HL-60/S4 treated with phorbol 12-myristate 13-acetate at 8.2 ng/mL for 4 days and 3 days (cell line): Measurements from ENCODE around the gene CMTM1.
"Not testable (repeated sequence)": the region's sequence is repeated elsewhere in the genome, so short reads cannot be mapped to it uniquely, and the experiment has no call there.

Experiments
- in situ Hi-C: fragments of 300-500 bp; cut with MboI; formaldehyde crosslinking; loops from 2 replicates; pipeline ENCODE4 v1.15.0; 2022; ENCODE audit warnings: low sequenced_read_pairs

Gene CMTM1

DNA sequence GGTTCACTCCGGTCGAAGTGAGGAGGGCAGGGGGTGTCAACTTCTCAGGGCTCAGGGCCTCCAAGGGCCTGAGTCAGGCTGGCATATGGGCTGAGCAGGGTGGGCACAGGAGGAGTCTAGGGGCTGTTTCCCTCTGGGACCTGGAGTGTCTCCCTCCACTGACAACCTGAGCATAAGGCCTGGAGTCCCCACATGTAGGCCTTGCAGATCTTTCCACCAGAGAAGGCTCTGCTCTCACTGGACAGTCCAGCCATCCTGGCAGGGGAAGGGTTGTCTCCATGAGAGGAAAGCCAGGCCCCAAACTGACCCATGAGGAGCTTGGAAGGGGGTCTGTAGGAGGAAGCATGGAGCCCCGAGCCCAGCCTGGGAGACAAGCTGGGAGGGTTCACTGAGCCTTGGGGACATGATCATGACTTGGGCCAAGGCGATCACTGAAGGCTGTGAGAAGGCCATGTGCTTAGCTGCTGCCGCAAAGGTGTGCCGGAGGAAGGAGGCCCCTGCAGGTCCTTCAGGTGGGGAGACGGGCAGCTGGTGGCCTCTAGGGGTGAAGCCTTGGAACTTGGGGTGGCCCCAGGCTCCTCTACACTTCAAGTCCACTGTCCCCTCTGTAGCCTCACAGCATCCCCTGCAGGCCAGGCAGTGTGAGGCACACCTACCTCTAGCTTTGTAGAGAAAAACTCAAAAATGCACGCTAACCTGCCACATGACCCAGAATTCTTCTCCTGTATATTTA lies 22.9 kb downstream of the CMTM1 start:
- in situ Hi-C loops, result no loop called here

- in situ Hi-C loops, result no loop called here
Observed at GRCh38 chr16:66590322-66590721, 24.1 kb downstream of the CMTM1 start.

- in situ Hi-C loops, result no loop called here
Observed at GRCh38 chr16:66591018-66591417, 24.8 kb downstream of the CMTM1 start.

GRCh38 chr16:66592241-66592640 lies 26.0 kb downstream of the CMTM1 start:
- in situ Hi-C loops, result no loop called here

DNA sequence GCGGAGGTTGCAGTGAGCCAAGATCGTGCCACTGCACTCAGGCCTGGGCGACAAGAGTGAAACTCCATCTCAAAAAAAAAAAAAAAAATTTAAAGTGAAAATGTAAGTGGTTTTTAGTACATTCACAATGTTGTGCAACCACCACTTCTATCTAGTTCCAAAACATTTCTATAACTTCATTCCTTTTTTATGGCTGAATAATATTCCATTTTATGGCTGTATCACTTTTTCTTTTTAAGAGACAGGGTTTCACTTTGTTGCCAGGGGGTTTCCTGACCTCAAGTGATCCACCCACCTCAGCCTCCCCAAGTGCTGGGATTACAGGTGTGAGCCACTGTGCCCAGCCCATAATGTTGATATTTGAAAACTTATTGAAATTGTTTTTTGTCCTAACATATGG lies 26.6 kb downstream of the CMTM1 start:
- in situ Hi-C loops, result no loop called here

- in situ Hi-C loops, result no loop called here
Observed at GRCh38 chr16:66594739-66595138, 28.5 kb downstream of the CMTM1 start.

- in situ Hi-C loops, result not testable (repeated sequence)
Observed at GRCh38 chr16:66596559-66596958, 30.3 kb downstream of the CMTM1 start.

DNA sequence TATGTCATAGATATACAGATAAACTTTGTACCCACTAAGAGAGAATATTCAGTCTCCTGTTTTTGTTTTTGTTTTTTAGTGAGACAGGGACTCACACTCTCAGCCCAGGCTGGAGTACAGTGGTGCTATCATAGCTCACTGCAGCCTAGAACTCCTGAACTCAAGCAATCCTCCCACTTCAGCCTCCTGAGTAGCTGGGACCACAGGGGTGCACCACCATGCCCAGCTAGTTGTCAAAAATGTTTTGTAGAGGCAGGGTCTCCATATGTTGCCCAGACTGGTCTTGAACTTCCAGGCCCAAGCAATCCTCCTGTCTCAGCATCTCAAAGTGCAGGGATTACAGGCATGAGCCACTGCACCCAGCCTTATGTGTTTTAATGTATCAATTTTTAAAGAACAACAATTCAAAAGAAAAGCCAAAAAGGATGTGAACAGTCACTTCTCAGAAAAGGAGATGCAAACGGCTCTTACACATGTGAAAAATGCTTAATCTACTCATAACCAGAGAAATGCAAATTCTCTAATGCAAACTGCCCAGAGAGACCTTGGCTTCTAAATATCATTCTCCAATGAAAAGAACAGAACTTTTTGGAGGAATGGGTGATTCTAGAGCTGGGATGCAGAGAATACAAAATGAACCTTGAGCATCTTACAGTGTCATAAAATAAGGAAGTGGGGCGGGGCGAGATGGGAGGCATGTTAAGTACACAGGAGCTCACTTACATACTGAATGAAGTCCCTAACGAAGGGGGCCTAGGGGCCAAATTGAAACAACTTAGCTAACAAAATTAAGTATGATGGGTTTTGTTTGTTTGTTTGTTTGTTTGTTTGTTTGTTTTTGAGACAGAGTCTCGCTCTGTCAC lies 31.0 kb downstream of the CMTM1 start:
- in situ Hi-C loops, result no loop called here

GRCh38 chr16:66598111-66598510 lies 31.9 kb downstream of the CMTM1 start:
- in situ Hi-C loops, result no loop called here

DNA sequence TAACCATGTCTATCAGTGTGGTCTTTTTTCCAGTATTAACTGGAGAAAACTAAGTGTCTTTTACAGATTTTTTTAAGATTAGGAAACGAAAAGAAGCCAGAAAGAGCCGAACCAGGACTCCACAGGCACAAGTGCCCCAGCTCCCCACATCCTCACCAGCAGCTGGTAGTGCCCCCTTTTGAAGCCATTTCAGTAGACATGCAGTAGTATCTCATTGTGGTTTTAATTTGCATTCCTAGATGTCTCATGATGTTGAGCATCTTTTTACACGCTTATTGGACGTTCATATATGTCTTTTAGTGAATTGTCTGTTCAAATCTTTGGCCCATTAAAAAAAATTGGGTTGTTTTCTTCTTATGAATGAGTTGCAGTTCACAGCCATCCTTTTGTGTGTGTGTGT lies 33.5 kb downstream of the CMTM1 start:
- in situ Hi-C loops, result loop anchor here (10.0 kb wide), 1 partner anchor 195 kb away; no protein-coding TSS in a partner anchor

DNA sequence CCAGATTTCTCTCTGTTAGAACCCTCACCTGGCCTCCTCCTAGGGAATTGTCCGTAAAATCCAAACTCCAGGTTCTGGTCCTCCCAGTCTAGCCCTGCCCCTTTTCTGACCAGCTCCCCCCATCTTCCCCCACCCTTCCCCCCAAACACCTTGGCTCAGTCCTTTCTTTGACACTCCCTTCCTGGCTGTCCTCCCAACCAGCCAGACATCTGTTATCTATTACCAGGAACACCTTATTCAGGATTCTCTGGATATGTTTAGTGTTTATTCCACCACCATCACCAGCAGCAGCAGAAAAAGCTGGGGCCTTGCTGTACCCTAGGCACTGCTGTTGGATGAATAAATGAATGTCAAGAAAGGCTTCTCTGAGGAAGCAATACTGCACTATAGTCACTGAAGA lies 34.2 kb downstream of the CMTM1 start:
- in situ Hi-C loops, result loop anchor here (10.0 kb wide), 1 partner anchor 196 kb away; no protein-coding TSS in a partner anchor

GRCh38 chr16:66601471-66601870 lies 35.2 kb downstream of the CMTM1 start:
- in situ Hi-C loops, result loop anchor here (10.0 kb wide), 1 partner anchor 197 kb away; no protein-coding TSS in a partner anchor

- in situ Hi-C loops, result loop anchor here (10.0 kb wide), 1 partner anchor 199 kb away; no protein-coding TSS in a partner anchor
Observed at GRCh38 chr16:66603537-66604375, 37.5 kb downstream of the CMTM1 start.

DNA sequence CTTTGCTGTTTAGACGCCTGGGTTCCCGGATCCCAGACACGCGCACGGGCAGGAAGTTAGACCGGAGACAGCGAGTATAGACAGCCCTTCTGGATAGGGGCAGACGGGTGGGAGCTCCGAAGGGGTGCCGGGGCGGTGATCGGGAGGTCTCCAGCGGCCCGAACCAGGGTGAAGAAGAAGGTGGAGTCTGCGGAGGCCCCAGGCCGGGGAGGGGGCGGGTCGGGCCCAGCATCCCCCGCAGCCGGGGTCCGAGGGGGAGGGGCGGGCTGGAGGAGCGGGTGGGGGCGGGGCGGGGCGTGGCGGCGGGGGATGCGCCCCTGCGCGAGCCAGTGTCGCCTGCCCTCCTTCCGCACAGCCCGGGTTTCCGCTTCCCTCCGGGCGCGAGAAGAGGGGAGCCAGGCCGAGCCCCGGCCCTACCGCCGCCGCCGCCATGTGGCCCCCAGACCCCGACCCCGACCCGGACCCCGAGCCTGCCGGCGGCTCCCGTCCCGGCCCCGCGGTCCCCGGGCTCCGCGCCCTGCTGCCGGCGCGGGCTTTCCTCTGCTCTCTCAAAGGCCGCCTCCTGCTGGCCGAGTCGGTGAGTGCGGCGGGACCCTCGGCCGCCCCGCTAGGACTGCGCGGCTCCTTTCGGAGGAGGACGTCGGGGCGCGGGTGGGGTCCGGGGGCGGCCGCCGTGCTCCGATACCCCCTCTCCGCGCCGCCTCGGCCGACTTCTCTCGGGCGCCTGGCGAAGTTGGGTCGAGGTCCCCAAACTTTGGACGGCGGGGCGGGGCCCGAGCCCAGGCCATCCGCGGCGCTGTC lies 38.3 kb downstream of the CMTM1 start, which contains the start of gene CMTM3:
Gene CMTM3 (plus strand): TSS at position 329 of the 801 bp plus-strand sequence. CDS start 102 bp downstream, at position 431.
- in situ Hi-C loops, result loop anchor here (10.0 kb wide), 1 partner anchor 200 kb away; no protein-coding TSS in a partner anchor

GRCh38 chr16:66605177-66605978 lies 39.1 kb downstream of the CMTM1 start:
- in situ Hi-C loops, result loop anchor here (10.0 kb wide), 1 partner anchor 201 kb away; no protein-coding TSS in a partner anchor

DNA sequence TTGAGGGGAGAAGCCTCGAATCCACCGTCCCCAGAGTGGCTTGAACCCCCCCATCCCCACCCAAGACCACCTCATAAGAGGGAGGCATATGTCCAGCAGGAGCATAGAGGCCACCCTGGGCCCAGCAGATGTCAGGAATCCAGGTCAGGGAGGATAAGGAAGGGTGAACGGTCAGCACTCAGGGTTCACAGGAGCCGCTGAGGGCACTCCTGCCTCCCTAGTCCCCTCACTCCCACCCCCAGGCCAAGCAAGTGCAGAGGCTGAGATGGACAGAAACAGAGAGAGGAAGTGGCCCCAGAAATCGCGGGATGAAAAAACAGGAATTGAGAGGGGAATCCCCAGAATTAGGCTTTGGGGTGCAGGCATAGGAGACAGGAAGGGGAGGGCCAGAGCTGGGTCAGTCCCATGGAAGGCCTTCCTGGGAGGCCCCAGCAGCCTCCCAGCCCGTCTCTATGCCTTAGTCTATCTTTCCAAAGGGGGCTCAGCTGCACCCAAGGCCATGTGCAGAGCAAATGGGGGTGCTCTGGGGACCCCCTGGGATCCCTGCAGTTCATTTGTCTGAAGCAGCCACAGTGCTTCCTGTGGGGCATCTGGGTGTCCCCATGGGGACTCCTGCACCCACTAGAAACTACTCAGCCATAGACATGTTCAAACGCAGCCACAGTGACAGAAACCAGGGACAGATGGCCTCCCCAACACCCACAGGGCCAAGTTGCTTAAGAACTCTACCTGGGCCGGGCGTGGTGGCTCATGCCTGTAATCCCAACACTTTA lies 39.9 kb downstream of the CMTM1 start:
- in situ Hi-C loops, result loop anchor here (10.0 kb wide), 1 partner anchor 201 kb away; no protein-coding TSS in a partner anchor

- in situ Hi-C loops, result loop anchor here (10.0 kb wide), 1 partner anchor 204 kb away; no protein-coding TSS in a partner anchor
Observed at GRCh38 chr16:66608241-66609138, 42.3 kb downstream of the CMTM1 start.
